AML-193 (cell line): ENCODE data around the gene PSMD11.

Source experiments
- DNase-seq, 2 experiments: peaks; one replicate each; lab custom pipeline; 2025; lab: John Stamatoyannopoulos, UW

The PSMD11 gene

GRCh38 chr17:32467949-32468348 lies 23.6 kb downstream of the PSMD11 start:
- DNase-seq: no peak

- DNase-seq: no peak
These were observed 26.3 kb downstream of the PSMD11 start for GRCh38 chr17:32470405-32471167.

- no peak for DNase-seq
These were observed 27.3 kb downstream of the PSMD11 start for GRCh38 chr17:32471652-32472051.

- no peak for DNase-seq
These were observed 30.9 kb downstream of the PSMD11 start for GRCh38 chr17:32475258-32475657.

- no peak for DNase-seq
These were observed 32.9 kb downstream of the PSMD11 start for GRCh38 chr17:32477220-32477619.

GRCh38 chr17:32479074-32479617 lies 34.8 kb downstream of the PSMD11 start:
- no peak for DNase-seq

GRCh38 chr17:32481193-32481592 lies 36.9 kb downstream of the PSMD11 start:
- no peak for DNase-seq

GRCh38 chr17:32482568-32483320 lies 38.4 kb downstream of the PSMD11 start:
- no peak for DNase-seq

- DNase-seq: peak; percentile 68 to 74
These were observed 39.2 kb downstream of the PSMD11 start for GRCh38 chr17:32483451-32484019.

- no peak for DNase-seq
These were observed 39.7 kb downstream of the PSMD11 start for GRCh38 chr17:32484041-32484461.

- DNase-seq: no peak
These were observed 40.3 kb downstream of the PSMD11 start for GRCh38 chr17:32484628-32485027.

- no peak for DNase-seq
These were observed 41.2 kb downstream of the PSMD11 start for GRCh38 chr17:32485261-32486110.

- DNase-seq: peak; percentile 58 to 66
These were observed 41.9 kb downstream of the PSMD11 start for GRCh38 chr17:32486111-32486700.

- DNase-seq: peak; percentile 49 to 50
These were observed 42.6 kb downstream of the PSMD11 start, which contains the start of gene CDK5R1 for GRCh38 chr17:32486701-32487472. TSS of gene CDK5R1 (plus strand) at chr17:32486993. CDS start at chr17:32487621, 628 bp downstream.

- no peak for DNase-seq
These were observed 43.3 kb downstream of the PSMD11 start for GRCh38 chr17:32487473-32488176.

GRCh38 chr17:32488177-32488542 lies 43.9 kb downstream of the PSMD11 start:
- no peak for DNase-seq

- no peak for DNase-seq
These were observed 44.4 kb downstream of the PSMD11 start for GRCh38 chr17:32488604-32489180.

- no peak for DNase-seq
These were observed 45.2 kb downstream of the PSMD11 start for GRCh38 chr17:32489320-32490100.

GRCh38 chr17:32490101-32490482 lies 45.8 kb downstream of the PSMD11 start:
- DNase-seq: no peak
